Stimulated activated naive CD8-positive, alpha-beta T cell treated with anti-CD3 and anti-CD28 coated beads, Interleukin-15, Interleukin-2, amounts not matched to agents 100 U/mL and 50 U/mL, for 24 hours (primary cell): ENCODE data around the gene CCDC27.

Experiments
- ATAC-seq: fragments of 150-1000 bp; cut with Tn5 transposase; one replicate; pipeline ENCODE4 v1.10.0; 2021
- DNase-seq: peaks from one replicate; pipeline ENCODE4 v3.0.0; 2021

The CCDC27 gene

GRCh38 chr1:3752400-3752945 lies at the start of gene CCDC27:
Gene CCDC27 (plus strand): TSS chr1:3752450. CDS start chr1:3752482, 32 bp downstream.
- ATAC-seq (no peak), DNase-seq (no peak)

GRCh38 chr1:3702528-3702927 lies 49.7 kb upstream of the CCDC27 start:
- ATAC-seq (no peak), DNase-seq (no peak)

- no peak for ATAC-seq
Observed at GRCh38 chr1:3702990-3703728, 49.1 kb upstream of the CCDC27 start.

GRCh38 chr1:3703786-3704371 lies 48.4 kb upstream of the CCDC27 start:
- no peak for DNase-seq
- no peak for ATAC-seq

More at GRCh38 chr1:3702990-3703728, 49.1 kb upstream of the CCDC27 start:
- no peak for DNase-seq

- no peak for DNase-seq
- ATAC-seq, result no peak
Observed at GRCh38 chr1:3705341-3705950, 46.8 kb upstream of the CCDC27 start.

GRCh38 chr1:3706651-3707297 lies 45.5 kb upstream of the CCDC27 start:
- no peak for DNase-seq
- no peak for ATAC-seq

- DNase-seq (no peak), ATAC-seq (no peak)
Observed at GRCh38 chr1:3707298-3707938, 44.8 kb upstream of the CCDC27 start.

GRCh38 chr1:3707939-3708328 lies 44.3 kb upstream of the CCDC27 start:
- DNase-seq (no peak), ATAC-seq (no peak)

- ATAC-seq (no peak), DNase-seq (no peak)
Observed at GRCh38 chr1:3708791-3709190, 43.5 kb upstream of the CCDC27 start.

GRCh38 chr1:3710251-3710650 lies 42.0 kb upstream of the CCDC27 start:
- no peak for ATAC-seq

GRCh38 chr1:3711381-3711779 lies 40.9 kb upstream of the CCDC27 start:
- no peak for ATAC-seq
- DNase-seq, result no peak

More at GRCh38 chr1:3710251-3710650, 42.0 kb upstream of the CCDC27 start:
- no peak for DNase-seq

- DNase-seq (no peak), ATAC-seq (no peak)
Observed at GRCh38 chr1:3711780-3712451, 40.3 kb upstream of the CCDC27 start.

GRCh38 chr1:3712573-3713535 lies 39.4 kb upstream of the CCDC27 start:
- DNase-seq (no peak), ATAC-seq (no peak)

GRCh38 chr1:3713840-3714239 lies 38.4 kb upstream of the CCDC27 start:
- ATAC-seq (no peak), DNase-seq (no peak)

GRCh38 chr1:3714284-3714741 lies 37.9 kb upstream of the CCDC27 start:
- no peak for DNase-seq
- no peak for ATAC-seq

- no peak for ATAC-seq
- DNase-seq, result no peak
Observed at GRCh38 chr1:3714814-3715213, 37.4 kb upstream of the CCDC27 start.

- DNase-seq (no peak), ATAC-seq (no peak)
Observed at GRCh38 chr1:3716351-3716750, 35.9 kb upstream of the CCDC27 start.

GRCh38 chr1:3717041-3717714 lies 35.1 kb upstream of the CCDC27 start:
- ATAC-seq, result no peak
- DNase-seq, result no peak

GRCh38 chr1:3717715-3718601 lies 34.3 kb upstream of the CCDC27 start:
- ATAC-seq, result peak; percentile 29
- DNase-seq, result peak; percentile 30
